Fibroblast of skin of right biceps (primary cell): ENCODE data around the gene RTN4RL1.
"Not testable (repeated sequence)": the region's sequence is repeated elsewhere in the genome, so short reads cannot be mapped to it uniquely, and the experiment has no call there.

Source experiments
- DNase-seq: peaks from one replicate; pipeline ENCODE4 v3.0.0-alpha.2; 2013

Gene RTN4RL1

GRCh38 chr17:1916316-1916715 is 108.8 kb downstream of the RTN4RL1 start:
- DNase-seq = no peak

- DNase-seq = no peak
These were observed 109.2 kb downstream of the RTN4RL1 start for GRCh38 chr17:1915889-1916288.

- DNase-seq = no peak
These were observed 110.5 kb downstream of the RTN4RL1 start for GRCh38 chr17:1914661-1915083.

GRCh38 chr17:1913702-1914101 is 111.4 kb downstream of the RTN4RL1 start:
- DNase-seq = no peak

- DNase-seq = no peak
These were observed 113.0 kb downstream of the RTN4RL1 start for GRCh38 chr17:1912146-1912545.

- DNase-seq = no peak
These were observed 115.1 kb downstream of the RTN4RL1 start for GRCh38 chr17:1909985-1910384.

- peak; percentile 76 for DNase-seq
These were observed 116.3 kb downstream of the RTN4RL1 start for GRCh38 chr17:1908699-1909309.

GRCh38 chr17:1907909-1908698 is 117.0 kb downstream of the RTN4RL1 start:
- peak; percentile 34 for DNase-seq

GRCh38 chr17:1907216-1907631 is 117.9 kb downstream of the RTN4RL1 start:
- DNase-seq = no peak

GRCh38 chr17:1906662-1907101 is 118.5 kb downstream of the RTN4RL1 start:
- DNase-seq = peak; percentile 9

GRCh38 chr17:1905190-1905913 is 119.8 kb downstream of the RTN4RL1 start:
- DNase-seq = no peak

GRCh38 chr17:1904273-1905182 is 120.6 kb downstream of the RTN4RL1 start:
- no peak for DNase-seq

- DNase-seq = no peak
These were observed 125.6 kb downstream of the RTN4RL1 start for GRCh38 chr17:1899403-1900000.

GRCh38 chr17:1898872-1899271 is 126.3 kb downstream of the RTN4RL1 start:
- no peak for DNase-seq

- no peak for DNase-seq
These were observed 126.8 kb downstream of the RTN4RL1 start for GRCh38 chr17:1898332-1898731.

- no peak for DNase-seq
These were observed 128.0 kb downstream of the RTN4RL1 start for GRCh38 chr17:1897105-1897656.

GRCh38 chr17:1896243-1897104 is 128.7 kb downstream of the RTN4RL1 start:
- no peak for DNase-seq

- DNase-seq = not testable (repeated sequence)
These were observed 129.7 kb downstream of the RTN4RL1 start for GRCh38 chr17:1895479-1895878.

- DNase-seq = no peak
These were observed 130.3 kb downstream of the RTN4RL1 start for GRCh38 chr17:1894753-1895339.

GRCh38 chr17:1890758-1891450 is 134.2 kb downstream of the RTN4RL1 start:
- no peak for DNase-seq
